Hippocampal formation (tissue), 2 donors: ENCODE measurements around the gene SHD.

Source experiments
- DNase-seq, 2 donors: peaks; one replicate each; lab custom pipeline; 2025; lab: John Stamatoyannopoulos, UW

Gene SHD

GRCh38 chr19:4298810-4299550, 19.9 kb downstream of the SHD start:
- DNase-seq, result no peak

- DNase-seq, result no peak
Observed at GRCh38 chr19:4300589-4300988, 21.5 kb downstream of the SHD start.

GRCh38 chr19:4301590-4302242, 22.6 kb downstream of the SHD start:
- no peak for DNase-seq

- DNase-seq, result no peak
Observed at GRCh38 chr19:4302243-4302640, 23.2 kb downstream of the SHD start, which contains the start of gene TMIGD2. TMIGD2 (minus strand) TSS chr19:4302389; CDS start chr19:4302385, 4 bp downstream.

GRCh38 chr19:4303819-4304537, 24.9 kb downstream of the SHD start:
- DNase-seq, result no peak

GRCh38 chr19:4304538-4305256, 25.6 kb downstream of the SHD start, which contains the start of gene FSD1:
FSD1 (plus strand) TSS chr19:4304598; CDS start chr19:4304747, 149 bp downstream.
- DNase-seq, result peak in 1 of 2 donors; percentile 40

GRCh38 chr19:4305257-4305612, 26.2 kb downstream of the SHD start:
- no peak for DNase-seq

GRCh38 chr19:4305659-4306058, 26.6 kb downstream of the SHD start:
- DNase-seq, result no peak

GRCh38 chr19:4310247-4311121, 31.4 kb downstream of the SHD start:
- no peak for DNase-seq

GRCh38 chr19:4313847-4314490, 34.9 kb downstream of the SHD start:
- no peak for DNase-seq

- no peak for DNase-seq
Observed at GRCh38 chr19:4316956-4317355, 37.9 kb downstream of the SHD start.

- no peak for DNase-seq
Observed at GRCh38 chr19:4318460-4318859, 39.4 kb downstream of the SHD start.

- no peak for DNase-seq
Observed at GRCh38 chr19:4319067-4319718, 40.1 kb downstream of the SHD start.

- no peak for DNase-seq
Observed at GRCh38 chr19:4320419-4320818, 41.4 kb downstream of the SHD start.

- DNase-seq, result no peak
Observed at GRCh38 chr19:4322942-4323665, 44.0 kb downstream of the SHD start.

GRCh38 chr19:4323692-4324091, 44.6 kb downstream of the SHD start:
- no peak for DNase-seq

GRCh38 chr19:4324228-4324627, 45.2 kb downstream of the SHD start:
- DNase-seq, result no peak

GRCh38 chr19:4326215-4326836, 47.3 kb downstream of the SHD start:
- DNase-seq, result no peak

GRCh38 chr19:4326837-4327251, 47.8 kb downstream of the SHD start:
- DNase-seq, result no peak
